ENCODE data around the gene IFI30.

GRCh38 chr19:18164072-18164471 is 9.5 kb upstream of the IFI30 start:
- TF ChIP-seq CTCF (IDR thresholded peaks at IDR 0.05) = no peak
- TF ChIP-seq POLR2A (IDR thresholded peaks at IDR 0.05) = no peak

Measured in esophagus squamous epithelium (tissue), 4 donors.